Heart left ventricle (tissue), 13 donors: Measurements from ENCODE around the gene SEL1L2.

Experiments
- CTCF ChIP-seq, 12 donors: fragments of 200-600 bp; sonication (generic) in 4 of 12; IDR thresholded peaks; one replicate each; pipeline versions ENCODE4 v1.5.0 to v1.8.0; 2018 to 2022; ENCODE audit warnings: antibody characterized with exemption in 12 of 12, mild to moderate bottlenecking in 5 of 12
- POLR2A ChIP-seq, 2 donors: fragments of 450-650 bp; IDR thresholded peaks; one replicate each; pipeline ENCODE4 v1.6.1; 2017; ENCODE audit warnings: antibody characterized with exemption in 2 of 2, mild to moderate bottlenecking in 2 of 2, moderate library complexity in 2 of 2
- donor health status: ischemic (EF 13 %, LVEDD 7.1; RV severe dilation, severe dysfunction).
- donor health status: DM: no; HTN: yes; CAD: no.
- donor health status: DM: no; HTN: no; CAD: no.
- donor health status: ischemic (EF 25% LVEDD 6.9; RV normal size, moderate dysfunction).
- donor health status: ischemic (EF 25% LVEDD 5.7; RV mildly dilated, moderate dysfunction).
- donor health status: ischemic (EF 35%, LVEDD 5.7; RV mildly dilated, moderate dysfunction).
- donor health status: nonischemic (EF 11% LVEDD 7.7; RV severe dilation, severe dysfunction).
- donor health status: DM: yes; HTN: yes; CAD: no.
- donor health status: PGD.
- donor health status: ischemic (EF 29% LVEDD 5.4; RV normal size, mild dysfunction).
- donor health status: nonischemic (EF 23%, LVEDD 6.1; RV moderate dilation, normal function).

GRCh38 chr20:13844296-13844695 lies 146.1 kb downstream of the SEL1L2 start:
- no peak for TF ChIP-seq CTCF (IDR thresholded peaks at IDR 0.05)
- TF ChIP-seq POLR2A (IDR thresholded peaks at IDR 0.05): no peak
